Skeletal muscle tissue (tissue), 4 donors: ENCODE data around the gene MLX. TPM values are rescaled to one million over a fixed set of nuclear protein-coding genes. Genes with fewer than 3 reads are reported as not detected.
"Not testable (repeated sequence)": the region's sequence is repeated elsewhere in the genome, so short reads cannot be mapped to it uniquely, and the experiment has no call there.

Source experiments
- H3K27ac ChIP-seq: one replicate; pipeline ENCODE4 v1.7.0; 2013; ENCODE audit warnings: mild to moderate bottlenecking, low read depth, low read length, inconsistent platforms
- H3K27me3 ChIP-seq, 3 donors: one replicate each; pipeline ENCODE4 v1.7.0; 2013; ENCODE audit warnings: low read length in 3 of 3; ENCODE audit not compliant: control insufficient read depth in 3 of 3, insufficient read depth in 3 of 3
- H3K36me3 ChIP-seq, 3 donors: one replicate each; pipeline ENCODE4 v1.7.0; 2013; ENCODE audit warnings: low read length in 3 of 3; ENCODE audit not compliant: control insufficient read depth in 3 of 3, insufficient read depth in 3 of 3
- H3K4me1 ChIP-seq, 3 donors: one replicate each; pipeline ENCODE4 v1.7.0; 2013; ENCODE audit warnings: low read length in 3 of 3, mild to moderate bottlenecking in 3 of 3; ENCODE audit not compliant: control insufficient read depth in 3 of 3, insufficient read depth in 3 of 3
- H3K4me3 ChIP-seq, 3 donors: one replicate each; pipeline ENCODE4 v1.7.0; 2013; ENCODE audit warnings: low read length in 3 of 3
- H3K9ac ChIP-seq, 3 donors: one replicate each; pipeline ENCODE4 v1.7.0; 2013; ENCODE audit warnings: low read length in 3 of 3, mild to moderate bottlenecking in 3 of 3, moderate library complexity in 2 of 3, low read depth in 1 of 3
- H3K9me3 ChIP-seq, 3 donors: one replicate each; pipeline ENCODE4 v1.7.0; 2013; ENCODE audit warnings: low read length in 3 of 3; ENCODE audit not compliant: control insufficient read depth in 3 of 3
- total RNA-seq: library from RNA; depleted of rRNA; stranded (reverse); fragments of >200 nt; gene quantifications from one replicate; pipeline ENCODE4 v1.2.3, GENCODE V29; 2014
- donor health status: Osteomylitis.

The MLX gene
- total RNA-seq, 1 donor from 2014 or later, result 21.9 TPM

DNA sequence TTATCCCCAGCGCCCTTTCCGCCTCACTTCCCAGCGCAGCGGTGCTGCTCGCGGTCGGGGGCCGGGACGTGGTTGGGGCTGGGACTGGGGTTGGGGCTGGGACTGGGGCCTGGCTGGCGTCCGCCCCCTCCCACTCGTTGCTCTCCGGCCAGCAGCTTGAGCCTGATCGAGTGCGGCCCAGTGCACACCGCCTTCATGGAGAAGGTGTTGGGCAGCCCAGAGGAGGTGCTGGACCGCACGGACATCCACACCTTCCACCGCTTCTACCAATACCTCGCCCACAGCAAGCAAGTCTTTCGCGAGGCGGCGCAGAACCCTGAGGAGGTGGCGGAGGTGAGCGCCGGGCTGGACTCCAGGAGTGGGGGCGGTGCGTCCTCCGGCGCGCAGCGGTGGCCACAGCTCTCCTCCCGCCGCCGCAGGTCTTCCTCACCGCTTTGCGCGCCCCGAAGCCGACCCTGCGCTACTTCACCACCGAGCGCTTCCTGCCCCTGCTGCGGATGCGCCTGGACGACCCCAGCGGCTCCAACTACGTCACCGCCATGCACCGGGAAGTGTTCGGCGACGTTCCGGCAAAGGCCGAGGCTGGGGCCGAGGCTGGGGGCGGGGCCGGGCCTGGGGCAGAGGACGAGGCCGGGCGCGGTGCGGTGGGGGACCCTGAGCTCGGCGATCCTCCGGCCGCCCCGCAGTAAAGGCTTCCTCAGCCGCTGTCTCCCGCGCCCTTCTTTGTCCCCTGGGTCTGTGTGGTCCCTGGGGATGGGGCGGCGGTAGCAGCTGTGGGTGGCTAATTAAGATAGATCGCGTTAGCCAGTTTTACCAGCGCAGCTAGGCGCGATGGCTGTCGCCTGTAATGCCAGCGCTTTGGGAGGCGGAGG is 12.4 kb upstream of the MLX start:
- H3K4me3 ChIP-seq, result peak overlapping the region; percentile 84 to 97 (median 96)
- peak overlapping the region; percentile 95 to 96 (median 95) for H3K9ac ChIP-seq
- H3K27me3 ChIP-seq, result no peaks in the 10 kb centered on the region

DNA sequence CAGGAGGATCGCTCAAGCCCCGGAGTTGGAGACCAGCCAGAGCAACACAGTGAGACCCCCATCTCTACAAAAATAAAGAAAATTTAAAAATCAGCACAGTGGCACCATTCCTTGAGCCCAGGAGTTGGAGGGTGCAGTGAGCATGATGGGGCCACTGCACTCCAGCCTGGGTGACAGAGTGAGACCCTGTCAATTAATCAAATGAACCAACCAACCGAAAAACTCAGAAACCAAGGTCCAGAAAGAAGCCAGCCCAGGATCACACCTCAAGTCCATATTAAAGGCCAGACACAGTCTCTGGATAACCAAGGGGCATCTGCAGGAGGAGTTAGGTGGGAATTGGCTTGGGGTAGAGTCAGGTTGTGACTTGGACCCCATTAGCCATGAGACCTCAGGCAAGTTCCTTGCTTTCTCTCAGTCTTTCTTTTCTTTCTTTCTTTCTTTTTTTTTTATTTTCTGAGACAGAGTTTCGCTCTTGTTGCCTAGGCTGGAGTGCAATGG is 11.7 kb upstream of the MLX start:
- Histone ChIP-seq H3K36me3 (no peaks in the 10 kb centered on the region), H3K27me3 (no peaks in the 10 kb centered on the region), H3K9me3 (no peaks in the 10 kb centered on the region), H3K4me3 (peak overlapping the region; percentile 84 to 97 (median 96)), H3K27ac (peak overlapping the region; percentile 85), H3K4me1 (peaks cover 15 to 21% (median 17%) of the 10 kb centered on the region in 3 donors), H3K9ac (peak overlapping the region; percentile 95 to 96 (median 95))

More for the DNA sequence above, 12.4 kb upstream of the MLX start:
- H3K9me3 ChIP-seq, result no peaks in the 10 kb centered on the region
- peak overlapping the region; percentile 85 for H3K27ac ChIP-seq
- no peaks in the 10 kb centered on the region for H3K36me3 ChIP-seq
- peaks cover 15 to 21% (median 17%) of the 10 kb centered on the region in 3 donors for H3K4me1 ChIP-seq

DNA sequence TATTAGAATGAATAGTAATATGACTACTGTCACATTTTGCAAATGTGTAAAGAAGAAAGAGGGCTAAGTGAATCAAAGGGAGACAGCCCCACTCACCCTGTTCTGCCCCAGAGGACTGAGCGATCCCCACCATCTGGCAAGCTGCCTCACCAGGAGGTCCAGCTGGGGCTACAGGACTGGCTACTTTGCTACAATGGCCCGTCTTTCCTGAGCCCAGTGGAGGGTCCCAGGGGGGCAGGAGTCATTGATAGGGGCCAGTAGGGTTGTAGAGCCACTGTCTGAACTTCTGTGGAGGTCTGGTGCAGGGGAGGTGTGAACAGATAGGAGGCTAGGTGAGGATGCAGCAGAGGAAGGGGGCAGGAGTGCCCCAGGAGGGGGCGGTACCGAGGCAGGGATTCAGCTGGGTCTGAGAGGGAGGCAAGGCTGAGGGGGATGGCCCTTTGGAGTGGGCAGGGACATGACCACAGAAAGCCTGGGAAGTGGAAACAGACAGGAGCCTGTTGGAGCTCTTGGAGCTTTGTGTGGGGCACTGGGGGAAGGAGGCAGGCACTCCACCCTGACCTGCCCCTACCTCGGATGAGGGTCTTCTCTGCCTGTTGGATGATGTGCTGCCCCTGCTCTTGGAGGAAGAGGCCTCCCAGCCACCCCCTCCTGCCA is 10.8 kb upstream of the MLX start:
- H3K36me3 ChIP-seq, H3K9me3 ChIP-seq, H3K4me3 ChIP-seq, H3K27me3 ChIP-seq, H3K27ac ChIP-seq: not testable (repeated sequence)
- Histone ChIP-seq H3K4me1 (peaks cover 15 to 21% (median 17%) of the 10 kb centered on the region in 3 donors), H3K9ac (peak overlapping the region in 1 of 3 donors; percentile 95)

DNA sequence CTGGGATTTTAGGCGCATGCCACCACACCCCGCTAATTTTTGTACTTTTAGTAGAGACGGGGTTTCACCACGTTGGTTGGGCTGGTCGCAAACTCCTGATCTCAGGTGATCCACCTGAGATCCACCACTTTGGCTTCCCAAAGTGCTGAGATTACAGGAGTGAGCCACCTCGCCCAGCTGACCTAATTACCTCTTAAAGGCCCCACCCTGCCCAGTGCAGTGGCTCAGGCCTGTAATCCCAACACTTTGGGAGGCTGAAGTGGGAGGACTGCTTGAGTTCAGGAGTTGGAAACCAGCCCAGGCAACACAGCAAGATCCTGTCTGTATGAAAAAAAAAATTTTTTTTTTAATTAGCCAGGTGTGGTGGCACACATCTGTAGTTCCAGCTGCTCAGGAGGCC is 7.8 kb upstream of the MLX start:
- H3K27me3 ChIP-seq, result no peaks in the 10 kb centered on the region
- H3K36me3 ChIP-seq, result peaks cover under 1 to 6% (median 5%) of the 10 kb centered on the region in 3 donors
- no peak overlapping the region for H3K4me3 ChIP-seq
- H3K4me1 ChIP-seq, result peaks cover 32 to 37% (median 34%) of the 10 kb centered on the region in 3 donors
- no peak overlapping the region for H3K27ac ChIP-seq
- H3K9ac ChIP-seq, result no peak overlapping the region
- H3K9me3 ChIP-seq, result no peaks in the 10 kb centered on the region

DNA sequence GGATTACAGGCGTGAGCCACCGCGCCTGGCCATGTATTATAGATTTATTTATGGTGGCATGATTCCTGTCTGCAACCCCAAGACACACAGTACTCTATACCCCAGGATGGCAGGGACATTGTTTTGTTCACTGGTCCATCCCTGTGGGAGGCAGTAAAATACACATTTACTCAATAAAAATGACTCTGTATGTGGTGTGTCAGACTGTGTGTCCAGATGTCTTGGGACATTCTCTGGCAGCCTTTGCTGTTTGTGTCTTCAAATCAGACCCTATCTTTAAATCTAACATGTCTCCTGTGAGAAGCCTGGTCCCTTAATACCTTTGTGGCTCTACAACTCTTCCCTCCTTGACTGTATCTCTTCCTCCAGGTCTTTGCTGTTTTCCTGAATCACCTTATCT is 6.7 kb upstream of the MLX start:
- peak overlapping the region in 1 of 3 donors; percentile 23 for H3K9ac ChIP-seq
- no peak overlapping the region for H3K27ac ChIP-seq
- H3K9me3 ChIP-seq, result no peaks in the 10 kb centered on the region

DNA sequence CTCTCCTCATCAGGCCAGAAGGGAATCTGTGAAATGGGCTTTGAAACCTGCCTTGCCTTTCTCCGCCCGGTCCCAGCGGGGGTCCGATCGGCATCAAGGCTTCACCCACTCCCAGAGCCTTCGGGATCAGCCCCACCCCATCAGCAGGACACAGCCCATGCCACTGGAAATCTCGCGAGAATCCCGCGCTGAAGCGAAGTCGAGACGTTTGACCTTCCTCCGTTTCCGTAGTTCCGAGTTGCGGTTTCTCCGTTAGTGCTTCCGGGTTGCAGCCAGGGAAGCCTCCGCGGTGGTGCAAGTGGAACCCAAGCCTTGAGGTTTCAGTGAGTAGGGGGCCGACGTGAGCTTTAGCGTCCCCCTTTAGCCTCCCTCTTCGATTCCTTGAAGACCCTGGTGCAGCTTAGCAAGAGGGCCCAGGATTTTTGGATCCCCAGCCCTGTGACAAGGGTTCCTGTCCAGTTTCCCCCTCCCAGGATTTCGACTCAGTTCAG is 5.0 kb upstream of the MLX start, which contains the start of gene COASY:
Gene COASY (plus strand): TSS at position 252 of the 491 bp plus-strand sequence. CDS start 475 bp downstream, outside the sequence.
- H3K36me3 ChIP-seq, result peaks cover 22 to 25% (median 25%) of the 10 kb centered on the region in 3 donors
- H3K9me3 ChIP-seq, result no peaks in the 10 kb centered on the region
- H3K27me3 ChIP-seq, result no peaks in the 10 kb centered on the region
- H3K9ac ChIP-seq, result peak within 1 kb of the TSS; percentile 92 to 98 (median 95)
- peak within 1 kb of the TSS; percentile 85 for H3K27ac ChIP-seq
- H3K4me1 ChIP-seq, result peaks cover 35 to 51% (median 40%) of the 10 kb centered on the region in 3 donors
- peak within 1 kb of the TSS; percentile 85 to 98 (median 92) for H3K4me3 ChIP-seq

More for the DNA sequence above, 6.7 kb upstream of the MLX start:
- Histone ChIP-seq H3K4me3 (no peak overlapping the region), H3K36me3 (peaks cover 13 to 16% (median 16%) of the 10 kb centered on the region in 3 donors), H3K27me3 (no peaks in the 10 kb centered on the region), H3K4me1 (peaks cover 30 to 40% (median 34%) of the 10 kb centered on the region in 3 donors)

DNA sequence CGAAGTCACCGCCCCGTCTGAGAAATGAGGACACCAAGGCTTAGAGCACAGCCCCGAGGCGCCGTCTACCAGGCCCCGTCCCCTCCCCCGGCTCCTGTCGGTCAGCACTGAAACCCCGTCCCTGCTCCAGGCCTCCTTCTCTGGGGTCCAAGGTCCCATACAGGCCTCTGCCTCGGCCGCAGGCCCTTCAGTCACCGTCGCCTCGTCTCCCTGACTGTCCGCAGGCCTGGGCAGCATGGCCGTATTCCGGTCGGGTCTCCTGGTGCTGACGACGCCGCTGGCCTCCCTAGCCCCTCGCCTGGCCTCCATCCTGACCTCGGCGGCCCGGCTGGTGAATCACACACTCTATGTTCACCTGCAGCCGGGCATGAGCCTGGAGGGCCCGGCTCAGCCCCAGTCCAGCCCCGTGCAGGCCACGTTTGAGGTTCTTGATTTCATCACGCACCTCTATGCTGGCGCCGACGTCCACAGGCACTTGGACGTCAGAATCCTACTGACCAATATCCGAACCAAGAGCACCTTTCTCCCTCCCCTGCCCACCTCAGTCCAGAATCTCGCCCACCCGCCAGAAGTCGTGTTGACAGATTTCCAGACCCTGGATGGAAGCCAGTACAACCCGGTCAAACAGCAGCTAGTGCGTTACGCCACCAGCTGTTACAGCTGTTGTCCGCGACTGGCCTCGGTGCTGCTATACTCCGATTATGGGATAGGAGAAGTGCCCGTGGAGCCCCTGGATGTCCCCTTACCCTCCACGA is 4.3 kb upstream of the MLX start:
- Histone ChIP-seq H3K9me3 (no peaks in the 10 kb centered on the region), H3K4me3 (peak overlapping the region; percentile 85 to 98 (median 92)), H3K27me3 (no peaks in the 10 kb centered on the region), H3K9ac (peak overlapping the region; percentile 92 to 98 (median 95)), H3K27ac (peak overlapping the region; percentile 85), H3K4me1 (peaks cover 38 to 55% (median 43%) of the 10 kb centered on the region in 3 donors), H3K36me3 (peaks cover 22 to 25% (median 25%) of the 10 kb centered on the region in 3 donors)

DNA sequence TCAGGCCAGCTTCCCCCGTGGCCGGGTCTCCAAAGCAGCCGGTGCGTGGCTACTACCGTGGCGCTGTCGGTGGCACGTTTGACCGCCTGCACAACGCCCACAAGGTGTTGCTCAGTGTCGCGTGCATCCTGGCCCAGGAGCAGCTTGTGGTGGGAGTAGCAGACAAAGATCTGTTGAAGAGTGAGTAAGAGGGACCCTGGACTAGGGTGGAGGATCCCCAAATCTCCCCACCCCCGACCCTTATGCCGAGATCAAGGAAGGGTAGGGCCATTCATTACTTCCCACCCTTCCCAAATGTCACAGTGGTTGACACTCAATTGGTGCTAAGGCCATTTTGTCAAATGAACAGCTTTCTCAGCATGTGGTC is 3.8 kb upstream of the MLX start:
- Histone ChIP-seq H3K4me1 (peaks cover 42 to 60% (median 47%) of the 10 kb centered on the region in 3 donors), H3K9me3 (no peaks in the 10 kb centered on the region), H3K27me3 (no peaks in the 10 kb centered on the region), H3K27ac (peak overlapping the region; percentile 85), H3K4me3 (peak overlapping the region; percentile 85 to 98 (median 92)), H3K9ac (peak overlapping the region; percentile 92 to 98 (median 95)), H3K36me3 (peaks cover 22 to 25% (median 25%) of the 10 kb centered on the region in 3 donors)

DNA sequence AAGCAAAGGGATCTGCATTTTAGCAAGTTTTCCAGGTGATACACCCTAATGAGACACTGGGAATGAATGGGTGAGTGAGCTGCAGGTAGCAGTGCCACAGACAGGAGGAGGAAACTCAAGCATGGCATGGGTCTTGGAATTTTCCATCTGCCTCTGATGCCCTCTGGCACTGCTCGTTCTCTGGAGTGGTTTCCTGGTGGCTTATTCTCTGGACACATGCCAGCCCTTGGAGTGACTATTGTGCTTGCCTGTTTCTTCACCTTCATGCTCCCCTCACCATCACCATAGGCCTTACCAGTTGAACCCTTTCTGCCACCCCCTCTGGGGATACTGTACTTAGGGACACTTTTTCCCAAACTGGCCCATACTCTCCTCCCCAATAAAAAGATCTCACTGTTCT is 3.4 kb upstream of the MLX start:
- Histone ChIP-seq H3K9ac (peak overlapping the region; percentile 92 to 98 (median 95)), H3K4me3 (peak overlapping the region; percentile 85 to 98 (median 92)), H3K27me3 (no peaks in the 10 kb centered on the region), H3K4me1 (peaks cover 45 to 60% (median 50%) of the 10 kb centered on the region in 3 donors), H3K9me3 (no peaks in the 10 kb centered on the region), H3K27ac (peak overlapping the region; percentile 85), H3K36me3 (peaks cover 25 to 28% (median 27%) of the 10 kb centered on the region in 3 donors)
